IMR-90 (cell line): ENCODE results near the gene KDM5B.

Experiments
- BHLHE40 ChIP-seq: fragments of 150-350 bp; IDR thresholded peaks from 2 replicates; pipeline ENCODE4 v1.6.1; 2016; ENCODE audit warnings: mild to moderate bottlenecking, low read depth, low read length
- CEBPB ChIP-seq: IDR thresholded peaks from 2 replicates; pipeline ENCODE4 v1.6.1; 2012; ENCODE audit warnings: low read depth, low read length, improper control_type of control experiment
- CHD1 ChIP-seq: IDR thresholded peaks from 2 replicates; pipeline ENCODE4 v1.6.1; 2012; ENCODE audit warnings: low read depth, low read length, improper control_type of control experiment
- NFE2L2 ChIP-seq: fragments of 150-350 bp; IDR thresholded peaks from 2 replicates; pipeline ENCODE4 v1.6.1; 2016; ENCODE audit warnings: low read depth, mild to moderate bottlenecking, low read length
- POLR2A ChIP-seq: IDR thresholded peaks from 2 replicates; pipeline ENCODE4 v1.6.1; 2012; ENCODE audit warnings: mild to moderate bottlenecking, low read depth, low read length
- RAD21 ChIP-seq: IDR thresholded peaks from 2 replicates; pipeline ENCODE4 v1.6.1; 2012; ENCODE audit warnings: low read length, improper control_type of control experiment
- RCOR1 ChIP-seq: IDR thresholded peaks from 2 replicates; pipeline ENCODE4 v1.6.1; 2012; ENCODE audit warnings: mild to moderate bottlenecking, low read length, improper control_type of control experiment; ENCODE audit not compliant: insufficient replicate concordance
- USF2 ChIP-seq: fragments of 150-350 bp; IDR thresholded peaks from 2 replicates; pipeline ENCODE4 v1.6.1; 2017; ENCODE audit warnings: mild to moderate bottlenecking, antibody characterized with exemption, low read length, low read depth
- TF ChIP-seq, protein P1 (sequence below): conservative IDR thresholded peaks from 2 replicates; pipeline ENCODE4 v1.5.1; 2012; ENCODE audit warnings: mild to moderate bottlenecking, low read depth, low read length, improper control_type of control experiment

GRCh38 chr1:202854787-202855186 lies 46.6 kb upstream of the KDM5B start:
- TF ChIP-seq, protein P1, sequence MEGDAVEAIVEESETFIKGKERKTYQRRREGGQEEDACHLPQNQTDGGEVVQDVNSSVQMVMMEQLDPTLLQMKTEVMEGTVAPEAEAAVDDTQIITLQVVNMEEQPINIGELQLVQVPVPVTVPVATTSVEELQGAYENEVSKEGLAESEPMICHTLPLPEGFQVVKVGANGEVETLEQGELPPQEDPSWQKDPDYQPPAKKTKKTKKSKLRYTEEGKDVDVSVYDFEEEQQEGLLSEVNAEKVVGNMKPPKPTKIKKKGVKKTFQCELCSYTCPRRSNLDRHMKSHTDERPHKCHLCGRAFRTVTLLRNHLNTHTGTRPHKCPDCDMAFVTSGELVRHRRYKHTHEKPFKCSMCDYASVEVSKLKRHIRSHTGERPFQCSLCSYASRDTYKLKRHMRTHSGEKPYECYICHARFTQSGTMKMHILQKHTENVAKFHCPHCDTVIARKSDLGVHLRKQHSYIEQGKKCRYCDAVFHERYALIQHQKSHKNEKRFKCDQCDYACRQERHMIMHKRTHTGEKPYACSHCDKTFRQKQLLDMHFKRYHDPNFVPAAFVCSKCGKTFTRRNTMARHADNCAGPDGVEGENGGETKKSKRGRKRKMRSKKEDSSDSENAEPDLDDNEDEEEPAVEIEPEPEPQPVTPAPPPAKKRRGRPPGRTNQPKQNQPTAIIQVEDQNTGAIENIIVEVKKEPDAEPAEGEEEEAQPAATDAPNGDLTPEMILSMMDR: no peak
- TF ChIP-seq POLR2A (no peak), USF2 (no peak), RAD21 (no peak), NFE2L2 (no peak), CHD1 (no peak), CEBPB (no peak), RCOR1 (no peak), BHLHE40 (no peak)
